ENCODE data around the gene CCNY.

CCNY gene

GRCh38 chr10:35458500-35459448 lies 122.5 kb downstream of the CCNY start:
- DNase-seq = no peak

GRCh38 chr10:35459449-35459847 lies 123.1 kb downstream of the CCNY start:
- DNase-seq = no peak

GRCh38 chr10:35460852-35461460 lies 124.6 kb downstream of the CCNY start:
- no peak for DNase-seq

DNA sequence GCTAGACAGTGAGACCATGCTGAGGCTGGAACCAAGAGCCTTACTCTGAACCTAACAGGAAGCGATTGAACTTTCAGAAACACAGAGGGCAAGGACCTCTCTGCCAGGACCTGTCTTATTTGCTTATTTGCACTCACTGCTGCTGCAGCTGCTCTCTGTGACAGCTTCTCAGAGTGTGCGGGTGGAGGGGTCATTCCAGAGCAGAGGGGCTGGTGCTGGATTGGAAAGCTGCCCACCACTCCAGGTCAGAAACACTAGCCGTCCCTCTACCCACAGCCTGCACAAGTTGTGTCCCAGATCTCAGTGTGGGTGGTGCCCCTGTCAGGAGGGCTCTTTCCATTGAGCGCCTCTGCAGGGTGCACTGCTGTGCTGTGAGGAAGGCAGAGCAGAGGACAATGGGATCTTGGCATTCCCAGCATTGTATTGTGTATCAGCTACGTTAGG lies 126.2 kb downstream of the CCNY start:
- no peak for DNase-seq

DNA sequence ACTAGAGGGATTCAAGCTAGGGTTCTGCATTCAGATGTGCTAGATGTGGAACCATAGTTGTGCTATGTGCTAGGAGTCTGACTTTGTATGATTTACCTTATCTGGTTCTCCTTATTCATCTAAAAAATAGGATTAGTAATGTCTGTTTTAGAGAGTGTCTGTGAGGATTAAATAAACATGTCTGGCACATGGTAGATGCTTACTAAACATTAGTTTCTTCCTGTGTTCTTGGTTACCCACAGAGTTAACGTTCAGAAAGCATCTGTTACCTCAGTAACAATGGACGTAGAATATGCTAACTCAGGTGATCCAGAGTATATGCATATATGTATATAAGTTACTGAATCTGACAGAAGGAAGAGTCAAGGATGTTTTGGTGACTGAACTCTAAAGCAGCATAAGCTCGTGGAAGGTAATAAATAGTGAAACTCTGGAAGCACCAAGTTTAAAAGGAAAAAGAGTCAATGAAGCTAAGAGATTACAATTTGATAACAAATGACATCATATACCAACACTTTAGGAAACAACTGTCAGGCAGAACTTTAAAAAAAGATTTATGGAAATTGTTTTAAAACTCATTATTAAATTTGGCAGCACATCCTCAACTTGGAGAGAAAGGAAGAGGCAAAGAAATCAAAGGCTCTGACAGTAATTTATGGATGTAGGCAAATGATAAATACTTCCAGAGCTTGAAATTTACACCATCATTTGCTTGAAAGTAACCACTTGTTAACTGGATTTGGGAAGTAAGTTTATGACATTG lies 127.0 kb downstream of the CCNY start:
- no peak for DNase-seq

- DNase-seq = no peak
These were observed 127.6 kb downstream of the CCNY start for GRCh38 chr10:35463878-35464277.

DNA sequence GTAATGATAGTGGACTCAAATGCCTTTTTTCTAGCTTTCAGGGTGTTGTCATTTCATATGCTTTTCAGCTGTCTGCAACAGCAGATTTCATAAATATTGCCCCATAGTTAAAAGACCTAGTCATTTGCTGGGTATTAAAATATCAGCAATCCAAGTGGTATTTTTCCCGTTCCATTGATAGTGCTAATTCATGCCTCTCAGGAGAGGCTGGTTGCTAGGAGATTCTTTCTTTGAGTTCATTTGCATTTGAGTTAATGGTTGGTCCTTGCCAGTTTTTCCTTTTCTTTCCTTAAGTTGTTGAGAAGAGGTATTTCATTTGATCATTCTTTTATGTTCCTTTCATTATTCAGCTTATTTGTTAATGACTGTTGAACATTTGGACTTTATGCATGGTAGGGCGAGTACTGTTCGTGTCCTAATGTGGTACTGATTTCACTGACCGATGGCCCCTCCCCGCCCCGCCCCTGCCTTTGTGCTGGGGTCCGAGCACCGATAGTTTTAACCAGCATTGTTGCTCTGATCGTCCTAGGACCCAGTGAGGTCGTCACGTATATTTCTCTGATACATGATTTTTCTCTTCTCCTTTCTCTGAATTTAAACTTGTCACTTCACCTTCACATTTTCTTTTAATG lies 128.6 kb downstream of the CCNY start:
- DNase-seq = no peak

GRCh38 chr10:35465673-35466072 lies 129.4 kb downstream of the CCNY start:
- DNase-seq = no peak

GRCh38 chr10:35466170-35466569 lies 129.9 kb downstream of the CCNY start:
- no peak for DNase-seq

DNA sequence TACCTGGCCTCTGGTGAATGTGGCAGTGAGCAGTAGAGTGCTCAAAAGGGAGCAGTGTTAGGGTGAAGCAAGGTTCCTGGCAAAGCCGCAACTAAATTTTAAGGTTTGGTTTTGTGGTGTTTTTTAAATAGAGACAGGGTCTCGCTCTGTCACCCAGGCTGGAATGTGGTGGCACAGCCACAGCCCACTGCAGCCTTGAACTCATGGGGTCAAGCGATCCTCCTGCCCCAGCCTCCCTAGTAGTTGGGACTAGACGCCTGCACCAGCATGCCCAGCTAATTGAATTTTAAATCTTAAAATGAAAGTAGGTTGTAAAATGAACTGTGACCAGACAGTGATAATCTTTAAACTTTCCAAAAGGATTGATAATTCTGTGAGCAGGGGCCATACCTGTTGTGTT lies 130.4 kb downstream of the CCNY start:
- DNase-seq = no peak

DNA sequence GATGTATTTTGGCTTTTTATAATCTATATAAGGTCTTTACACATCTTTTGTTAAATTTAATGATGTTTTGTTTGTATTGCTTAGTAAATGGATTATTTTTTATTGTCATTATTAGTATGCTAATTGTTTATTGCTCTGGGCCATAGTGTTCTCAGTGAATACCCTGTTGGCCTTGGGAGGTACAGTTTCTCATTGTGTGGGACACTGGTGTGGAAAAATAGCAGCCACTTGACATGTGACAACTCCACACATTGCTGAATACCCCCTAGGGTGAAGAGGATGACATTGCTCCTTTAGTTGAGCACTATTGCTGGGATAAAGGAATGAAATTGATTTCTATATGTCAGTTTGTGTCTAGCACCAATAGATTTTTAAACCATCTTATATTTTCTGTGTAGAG lies 130.9 kb downstream of the CCNY start:
- DNase-seq = no peak

DNA sequence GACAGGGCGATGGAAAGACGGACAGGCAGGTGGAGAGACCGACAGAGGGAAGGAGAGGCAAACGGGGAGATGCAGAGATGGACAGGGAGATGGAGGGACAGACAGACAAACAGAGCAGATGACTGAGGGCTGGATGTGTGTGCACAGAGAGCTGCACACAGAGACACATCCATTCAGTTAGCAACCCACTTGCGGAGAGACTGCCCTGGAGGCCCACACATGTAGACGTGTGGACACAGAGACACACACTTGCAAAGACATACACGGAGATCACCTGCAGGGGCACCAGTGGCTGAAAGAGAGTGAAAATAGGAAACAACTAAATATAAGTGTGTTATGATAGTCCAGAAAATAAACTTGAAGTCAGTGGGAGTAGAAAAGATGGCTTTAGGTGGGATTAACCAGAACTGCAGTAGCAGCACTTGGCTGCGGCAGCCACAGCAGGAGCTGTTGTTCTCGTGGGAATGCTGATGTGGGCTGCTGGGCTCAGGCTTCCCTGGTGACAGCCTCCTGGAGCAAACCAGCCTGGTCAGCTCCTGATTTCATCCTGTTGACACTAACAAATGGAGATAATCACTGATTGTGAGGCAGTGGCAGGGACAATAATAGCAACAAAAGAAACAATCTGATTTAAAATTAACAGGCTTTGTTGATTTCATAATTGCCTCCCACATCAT lies 134.1 kb downstream of the CCNY start:
- DNase-seq = no peak

- no peak for DNase-seq
These were observed 134.6 kb downstream of the CCNY start for GRCh38 chr10:35470925-35471315.

DNA sequence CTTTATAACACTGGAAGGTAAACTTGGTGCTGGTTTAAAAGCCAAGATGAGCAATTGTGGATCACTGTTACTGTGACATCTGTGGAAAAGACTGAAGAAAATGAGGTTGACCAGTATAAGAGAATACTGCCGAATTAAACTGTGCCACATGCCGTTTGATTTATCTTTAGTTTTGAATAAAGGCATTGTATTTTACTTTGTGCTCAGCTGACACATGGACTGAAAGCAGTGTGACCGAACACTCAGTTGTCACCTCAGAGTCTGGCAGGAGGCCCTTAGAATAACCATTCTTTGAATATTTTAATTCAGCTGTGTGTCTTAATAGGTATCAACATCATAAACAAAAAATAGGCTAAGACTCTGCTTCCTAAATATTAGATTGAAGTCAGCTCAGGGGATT lies 135.1 kb downstream of the CCNY start:
- DNase-seq = no peak

GRCh38 chr10:35480142-35480541 lies 143.8 kb downstream of the CCNY start:
- no peak for DNase-seq

DNA sequence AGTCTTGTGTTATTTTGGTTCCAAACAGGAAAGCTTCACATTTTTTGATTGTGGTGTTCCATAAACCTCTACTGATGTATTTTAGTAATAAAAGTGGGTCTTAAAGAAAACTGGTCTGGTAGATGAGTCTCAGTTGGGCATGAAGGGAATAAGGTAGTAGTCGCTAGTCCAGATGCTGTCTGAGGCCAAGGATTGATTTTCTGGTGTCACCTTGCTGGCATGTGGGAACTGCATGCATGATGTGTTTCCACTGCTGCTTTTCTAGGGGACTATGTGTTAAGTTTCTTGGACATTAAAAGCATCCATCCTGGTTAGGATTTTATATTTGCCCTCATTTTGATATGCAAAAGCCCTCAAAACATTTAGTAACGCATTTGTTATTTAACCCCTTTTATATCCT lies 145.1 kb downstream of the CCNY start:
- DNase-seq = no peak

- no peak for DNase-seq
These were observed 150.1 kb downstream of the CCNY start for GRCh38 chr10:35486297-35486990.

GRCh38 chr10:35487336-35488034 lies 151.2 kb downstream of the CCNY start:
- DNase-seq = no peak

DNA sequence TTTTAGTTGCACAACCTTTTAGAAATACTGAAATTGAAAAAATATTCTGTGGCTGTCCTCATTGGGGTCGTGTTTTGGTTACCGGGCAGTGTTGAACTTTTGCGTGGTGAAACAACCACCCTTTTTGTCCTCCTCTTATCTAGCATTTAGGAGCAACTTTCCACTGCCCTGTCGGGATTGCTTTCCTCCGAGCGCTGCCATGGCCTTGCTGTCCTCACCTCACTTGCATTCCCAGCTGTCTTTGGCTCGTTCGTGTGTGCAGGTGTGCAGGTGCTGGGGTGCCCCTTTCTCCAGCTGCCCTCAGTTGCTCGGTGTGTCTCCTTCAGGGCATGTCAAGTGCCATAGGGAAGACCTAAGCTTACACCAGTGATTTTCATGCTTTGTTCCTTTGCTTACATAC lies 151.9 kb downstream of the CCNY start:
- no peak for DNase-seq

GRCh38 chr10:35492386-35493195 lies 156.3 kb downstream of the CCNY start:
- DNase-seq = no peak
